AG09309 (cell line): ENCODE results near the gene C4orf36.

Source experiments
- DNase-seq: peaks from one replicate; pipeline ENCODE4 v3.0.0-alpha.2; 2010; ENCODE audit warnings: low read depth
- H3K4me3 ChIP-seq: 2 replicates; pipeline ENCODE4 v1.5.1; 2011; ENCODE audit warnings: mild to moderate bottlenecking, low read depth, low read length, moderate library complexity; ENCODE audit not compliant: control insufficient read depth
- TF ChIP-seq, protein P1 (sequence below): IDR thresholded peaks from 2 replicates; pipeline ENCODE4 v1.5.1; 2011; ENCODE audit warnings: mild to moderate bottlenecking, low read depth, low read length, inconsistent platforms; ENCODE audit not compliant: insufficient read depth, control insufficient read depth; ENCODE audit errors: missing control alignments

C4orf36 gene

DNA sequence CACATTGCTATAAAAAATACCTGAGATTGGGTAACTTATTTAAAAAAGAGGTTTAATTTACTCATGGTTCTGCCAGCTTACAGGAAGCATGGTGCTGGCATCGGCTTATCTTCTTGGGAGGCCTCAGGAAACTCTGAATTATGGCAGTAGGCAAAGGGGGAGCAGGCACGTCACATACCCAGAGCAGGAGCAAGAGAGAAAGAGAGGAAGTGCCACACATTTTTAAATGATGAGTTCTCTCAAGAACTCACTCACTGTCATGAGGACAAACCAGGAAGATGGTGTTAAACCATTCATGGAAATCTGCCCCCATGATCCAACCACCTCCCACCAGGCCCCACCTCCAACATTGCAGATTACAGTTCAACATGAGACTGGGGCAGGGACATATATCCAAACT lies 32.6 kb upstream of the C4orf36 start:
- TF ChIP-seq, protein P1, sequence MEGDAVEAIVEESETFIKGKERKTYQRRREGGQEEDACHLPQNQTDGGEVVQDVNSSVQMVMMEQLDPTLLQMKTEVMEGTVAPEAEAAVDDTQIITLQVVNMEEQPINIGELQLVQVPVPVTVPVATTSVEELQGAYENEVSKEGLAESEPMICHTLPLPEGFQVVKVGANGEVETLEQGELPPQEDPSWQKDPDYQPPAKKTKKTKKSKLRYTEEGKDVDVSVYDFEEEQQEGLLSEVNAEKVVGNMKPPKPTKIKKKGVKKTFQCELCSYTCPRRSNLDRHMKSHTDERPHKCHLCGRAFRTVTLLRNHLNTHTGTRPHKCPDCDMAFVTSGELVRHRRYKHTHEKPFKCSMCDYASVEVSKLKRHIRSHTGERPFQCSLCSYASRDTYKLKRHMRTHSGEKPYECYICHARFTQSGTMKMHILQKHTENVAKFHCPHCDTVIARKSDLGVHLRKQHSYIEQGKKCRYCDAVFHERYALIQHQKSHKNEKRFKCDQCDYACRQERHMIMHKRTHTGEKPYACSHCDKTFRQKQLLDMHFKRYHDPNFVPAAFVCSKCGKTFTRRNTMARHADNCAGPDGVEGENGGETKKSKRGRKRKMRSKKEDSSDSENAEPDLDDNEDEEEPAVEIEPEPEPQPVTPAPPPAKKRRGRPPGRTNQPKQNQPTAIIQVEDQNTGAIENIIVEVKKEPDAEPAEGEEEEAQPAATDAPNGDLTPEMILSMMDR: no peak
- H3K4me3 ChIP-seq: no peak overlapping the region
- DNase-seq: no peak

DNA sequence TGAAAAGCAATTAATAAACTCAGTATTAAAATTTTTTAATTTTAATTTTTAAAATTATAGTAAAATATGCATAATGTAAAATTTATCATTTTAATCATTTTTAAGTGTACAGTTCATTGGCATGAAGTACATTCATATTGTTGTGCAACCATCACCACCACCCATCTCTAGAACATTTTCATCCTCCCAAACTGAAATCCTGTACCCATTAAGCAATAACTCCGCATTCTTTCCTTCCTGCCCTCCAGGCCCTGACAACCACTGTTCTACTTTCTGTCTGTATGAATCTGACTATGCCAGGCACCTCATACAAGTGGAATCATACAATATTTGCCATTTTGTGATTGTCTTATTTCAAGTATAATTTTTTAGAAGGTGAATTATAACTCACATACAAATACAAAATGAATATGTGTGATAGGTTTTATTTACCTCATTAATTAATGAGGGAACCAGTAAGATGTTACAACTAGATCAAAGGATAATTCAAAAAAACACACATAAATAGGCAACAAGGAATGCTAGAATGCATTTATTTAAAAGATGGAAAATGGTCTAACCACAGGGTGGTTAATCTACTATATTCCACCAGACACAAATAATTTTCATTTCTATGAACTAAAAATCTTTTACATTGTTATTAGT lies 29.5 kb upstream of the C4orf36 start:
- no peak for DNase-seq
- no peak overlapping the region for H3K4me3 ChIP-seq
- TF ChIP-seq, protein P1: no peak

DNA sequence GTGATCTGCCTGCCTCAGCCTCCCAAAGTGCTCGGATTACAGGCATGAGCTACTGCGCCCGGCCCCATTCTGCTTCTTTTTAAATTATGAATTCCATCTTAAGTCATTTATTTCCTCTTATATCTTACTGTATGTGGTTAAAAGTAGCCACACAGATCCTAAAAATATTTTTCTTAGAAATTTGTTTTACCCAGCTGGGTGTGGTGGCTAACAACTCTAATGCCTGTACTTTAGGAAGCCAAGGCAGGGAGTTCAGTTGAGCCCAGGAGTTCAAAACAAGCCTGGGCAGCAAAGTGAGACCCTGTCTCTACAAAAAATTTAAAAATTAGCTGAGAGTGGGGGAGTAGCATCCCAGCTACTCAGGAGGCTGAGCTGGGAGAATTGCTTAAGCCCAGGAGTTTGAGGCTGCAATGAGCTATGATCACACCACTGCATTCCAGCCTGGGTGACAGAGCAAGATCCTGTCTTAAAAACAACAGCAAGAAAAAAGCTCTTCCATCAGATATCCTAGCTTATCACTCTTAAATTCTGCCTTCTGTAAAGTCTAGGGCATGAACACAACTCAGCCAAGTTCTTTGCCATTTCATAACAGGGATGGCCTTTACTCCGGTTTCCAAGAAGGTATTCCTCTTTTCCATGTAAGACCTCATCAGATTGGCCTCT lies 27.5 kb upstream of the C4orf36 start:
- no peak overlapping the region for H3K4me3 ChIP-seq

DNA sequence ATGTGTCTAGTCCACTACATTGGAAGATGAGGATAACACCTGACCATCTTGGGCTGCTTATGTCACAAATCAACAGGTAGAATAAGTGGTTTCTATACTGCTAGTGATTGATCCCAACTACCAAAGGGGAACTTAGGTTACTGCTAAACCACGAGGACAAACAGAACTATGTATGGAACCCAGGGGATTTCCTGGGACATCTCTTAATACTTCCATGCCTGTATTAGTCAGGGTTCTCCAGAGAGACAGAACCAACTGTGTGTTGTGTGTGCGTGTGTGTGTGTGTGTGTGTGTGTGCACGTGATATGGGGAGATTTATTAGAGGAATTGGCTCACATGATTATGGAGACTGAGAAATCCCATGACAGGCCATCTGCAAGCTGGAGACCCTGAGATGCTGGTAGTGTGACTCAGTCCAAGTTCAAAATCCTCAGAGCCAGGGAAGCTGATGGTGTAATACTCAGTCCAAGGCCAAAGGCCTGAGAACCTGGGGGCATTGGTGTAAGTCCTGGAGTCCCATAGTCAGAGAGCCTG lies 26.4 kb upstream of the C4orf36 start:
- TF ChIP-seq, protein P1: no peak
- H3K4me3 ChIP-seq: no peak overlapping the region
- DNase-seq: no peak

More for the DNA sequence above, 27.5 kb upstream of the C4orf36 start:
- TF ChIP-seq, protein P1: no peak
- no peak for DNase-seq

DNA sequence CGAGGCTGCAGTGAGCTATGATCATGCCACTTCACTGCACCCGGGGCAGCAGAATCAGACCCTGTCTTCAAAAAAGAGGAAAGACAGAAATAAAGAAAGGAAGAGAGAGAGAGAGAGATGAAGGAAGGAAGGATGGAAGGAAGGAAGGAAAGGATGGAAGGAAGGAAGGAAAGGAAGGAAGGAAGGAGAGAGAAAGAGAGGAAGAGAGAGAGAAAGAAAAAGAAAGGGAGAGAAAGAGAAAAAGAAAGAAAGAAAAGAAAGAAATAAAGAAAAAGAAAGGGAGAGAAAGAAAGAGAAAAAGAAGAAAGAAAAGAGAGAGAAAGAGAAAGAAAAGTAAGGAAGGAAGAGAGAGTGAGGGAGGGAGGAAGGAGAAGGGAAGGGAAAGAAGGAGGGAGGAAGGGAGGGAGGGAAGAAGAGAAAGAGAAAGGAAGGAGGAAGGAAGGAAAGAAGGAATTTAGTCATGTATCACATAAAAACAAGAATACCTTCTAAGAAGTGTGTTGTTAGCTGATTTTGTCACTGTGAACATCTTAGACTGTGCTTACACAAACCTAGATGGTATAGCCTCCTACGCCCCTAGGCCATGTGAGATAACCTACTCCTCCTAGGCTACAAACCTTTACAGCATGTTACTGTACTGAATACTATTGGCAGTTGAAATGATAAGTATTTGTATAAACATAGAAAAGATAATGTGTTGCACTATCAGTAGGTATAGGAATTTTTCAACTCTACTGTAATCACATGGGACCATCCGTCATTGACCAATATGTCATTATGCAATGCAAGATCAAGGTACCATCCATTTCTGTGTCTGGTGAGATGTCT lies 25.2 kb upstream of the C4orf36 start:
- H3K4me3 ChIP-seq: no peak overlapping the region
- TF ChIP-seq, protein P1: no peak
- DNase-seq: no peak

DNA sequence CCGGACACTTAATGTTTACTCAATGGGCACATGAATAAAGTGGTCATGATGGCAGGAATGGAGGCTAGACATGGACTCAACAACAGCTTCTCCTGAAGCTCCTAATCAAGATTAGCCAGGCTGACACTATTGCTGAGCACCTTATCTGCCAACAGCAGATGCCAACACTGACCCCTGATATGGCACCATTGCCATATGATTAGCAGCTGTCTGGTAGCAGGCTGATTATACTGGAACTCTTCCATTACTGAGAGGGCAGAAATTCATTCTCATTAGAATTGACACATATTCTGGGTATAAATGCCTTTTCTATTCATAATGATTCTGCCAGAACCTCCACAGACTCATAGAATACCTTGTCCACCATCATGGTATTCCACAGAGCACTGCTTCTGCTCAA lies 24.2 kb upstream of the C4orf36 start:
- H3K4me3 ChIP-seq: no peak overlapping the region
- DNase-seq: no peak
- TF ChIP-seq, protein P1: no peak
